ENCODE data around the gene HOXC5.

- TF ChIP-seq CTCF (IDR thresholded peaks at IDR 0.05) (no peak), REST (IDR thresholded peaks at IDR 0.05; ENCODE audit: insufficient read depth in 1 of 2, low read depth in 2 of 2, low read length in 1 of 2) (no peak), POLR2AphosphoS5 (IDR thresholded peaks at IDR 0.05; ENCODE audit: low read depth, low read length) (no peak), TCF7L2 (IDR thresholded peaks at IDR 0.05; ENCODE audit: low read depth, low read length) (no peak), SIN3A (IDR thresholded peaks at IDR 0.05; ENCODE audit: borderline replicate concordance, insufficient read depth, low read depth, low read length) (no peak)
Observed at GRCh38 chr12:54074308-54074707, 41.5 kb downstream of the HOXC5 start.

All from Panc1 (cell line).